ENCODE results near the gene OPCML.

The OPCML gene

GRCh38 chr11:133443206-133443747 is 89.0 kb downstream of the OPCML start:
- no peak overlapping the region for H3K4me2 ChIP-seq
- no peak for TF ChIP-seq CTCF (conservative IDR thresholded peaks at IDR 0.05; ENCODE audit: low read depth, low read length)
- no peak overlapping the region for H2AFZ ChIP-seq (ENCODE audit: low read depth)

GRCh38 chr11:133441964-133442660 is 90.2 kb downstream of the OPCML start:
- Histone ChIP-seq H3K9ac (no peak overlapping the region), H4K20me1 (ENCODE audit: insufficient read depth) (no peaks in the 10 kb centered on the region), H3K27ac (no peak overlapping the region), H3K4me1 (ENCODE audit: low read depth, poor library complexity, severe bottlenecking) (no peaks in the 10 kb centered on the region), H2AFZ (ENCODE audit: low read depth) (no peak overlapping the region), H3K4me3 (IDR thresholded peaks at IDR 0.05; ENCODE audit: insufficient read depth, low read depth, low read length) (no peak overlapping the region), H3K27me3 (ENCODE audit: insufficient read depth, low read depth) (no peaks in the 10 kb centered on the region), H3K79me2 (ENCODE audit: insufficient read depth, low read depth) (no peaks in the 10 kb centered on the region), H3K36me3 (ENCODE audit: insufficient read depth) (no peaks in the 10 kb centered on the region), H3K4me2 (no peak overlapping the region)
- TF ChIP-seq CTCF (conservative IDR thresholded peaks at IDR 0.05; ENCODE audit: low read depth, low read length), result no peak

More at GRCh38 chr11:133443206-133443747, 89.0 kb downstream of the OPCML start:
- Histone ChIP-seq H3K4me1 (ENCODE audit: low read depth, poor library complexity, severe bottlenecking) (no peaks in the 10 kb centered on the region), H3K27me3 (ENCODE audit: insufficient read depth, low read depth) (no peaks in the 10 kb centered on the region), H3K36me3 (ENCODE audit: insufficient read depth) (no peaks in the 10 kb centered on the region), H3K4me3 (IDR thresholded peaks at IDR 0.05; ENCODE audit: insufficient read depth, low read depth, low read length) (no peak overlapping the region), H4K20me1 (ENCODE audit: insufficient read depth) (no peaks in the 10 kb centered on the region), H3K79me2 (ENCODE audit: insufficient read depth, low read depth) (no peaks in the 10 kb centered on the region), H3K27ac (no peak overlapping the region), H3K9ac (no peak overlapping the region)

GRCh38 chr11:133425992-133426391 is 106.3 kb downstream of the OPCML start:
- no peak overlapping the region for H3K4me2 ChIP-seq
- H3K4me3 ChIP-seq (IDR thresholded peaks at IDR 0.05; ENCODE audit: insufficient read depth, low read depth, low read length), result no peak overlapping the region
- TF ChIP-seq CTCF (conservative IDR thresholded peaks at IDR 0.05; ENCODE audit: low read depth, low read length), result no peak
- H4K20me1 ChIP-seq (ENCODE audit: insufficient read depth), result no peaks in the 10 kb centered on the region
- H3K27me3 ChIP-seq (ENCODE audit: insufficient read depth, low read depth), result no peaks in the 10 kb centered on the region
- H2AFZ ChIP-seq (ENCODE audit: low read depth), result no peak overlapping the region
- no peaks in the 10 kb centered on the region for H3K36me3 ChIP-seq (ENCODE audit: insufficient read depth)
- H3K79me2 ChIP-seq (ENCODE audit: insufficient read depth, low read depth), result no peaks in the 10 kb centered on the region
- no peaks in the 10 kb centered on the region for H3K4me1 ChIP-seq (ENCODE audit: low read depth, poor library complexity, severe bottlenecking)
- no peak overlapping the region for H3K9ac ChIP-seq
- H3K27ac ChIP-seq, result no peak overlapping the region

GRCh38 chr11:133425245-133425644 is 107.1 kb downstream of the OPCML start:
- H3K4me1 ChIP-seq (ENCODE audit: low read depth, poor library complexity, severe bottlenecking), result no peaks in the 10 kb centered on the region
- H3K4me3 ChIP-seq (IDR thresholded peaks at IDR 0.05; ENCODE audit: insufficient read depth, low read depth, low read length), result no peak overlapping the region
- no peak for TF ChIP-seq CTCF (conservative IDR thresholded peaks at IDR 0.05; ENCODE audit: low read depth, low read length)
- H3K79me2 ChIP-seq (ENCODE audit: insufficient read depth, low read depth), result no peaks in the 10 kb centered on the region
- no peaks in the 10 kb centered on the region for H3K36me3 ChIP-seq (ENCODE audit: insufficient read depth)
- H3K9ac ChIP-seq, result no peak overlapping the region
- no peak overlapping the region for H3K27ac ChIP-seq
- no peak overlapping the region for H3K4me2 ChIP-seq
- H4K20me1 ChIP-seq (ENCODE audit: insufficient read depth), result no peaks in the 10 kb centered on the region
- no peak overlapping the region for H2AFZ ChIP-seq (ENCODE audit: low read depth)
- H3K27me3 ChIP-seq (ENCODE audit: insufficient read depth, low read depth), result no peaks in the 10 kb centered on the region

Data from KMS-11 (cell line).